Measurements from ENCODE around the gene COA3.

COA3 gene

GRCh38 chr17:42804918-42805367 is 6.4 kb upstream of the COA3 start:
- in situ Hi-C loops (cut with HindIII; ENCODE audit: low pct_unique_long_range_greater_than_20kb, low sequenced_read_pairs), result no loop called here
- TF ChIP-seq JUND (IDR thresholded peaks at IDR 0.05; ENCODE audit: low read depth), result no peak
- DNase-seq (ENCODE audit: low read depth in 1 of 2, low spot score in 1 of 2), result peak; percentile 48 to 97

GRCh38 chr17:42803074-42803883 is 4.8 kb upstream of the COA3 start:
- TF ChIP-seq JUND (IDR thresholded peaks at IDR 0.05; ENCODE audit: low read depth), result no peak
- in situ Hi-C loops (cut with HindIII; ENCODE audit: low pct_unique_long_range_greater_than_20kb, low sequenced_read_pairs), result no loop called here
- peak in 1 of 2 experiments; percentile 58 for DNase-seq (ENCODE audit: low read depth in 1 of 2, low spot score in 1 of 2)

- in situ Hi-C loops (cut with HindIII; ENCODE audit: low pct_unique_long_range_greater_than_20kb, low sequenced_read_pairs), result no loop called here
- no peak for DNase-seq (ENCODE audit: low read depth in 1 of 2, low spot score in 1 of 2)
- TF ChIP-seq JUND (IDR thresholded peaks at IDR 0.05; ENCODE audit: low read depth), result no peak
These were observed 507 bp downstream of the COA3 start for GRCh38 chr17:42798011-42798382.

- in situ Hi-C loops (cut with HindIII; ENCODE audit: low pct_unique_long_range_greater_than_20kb, low sequenced_read_pairs), result no loop called here
- DNase-seq (ENCODE audit: low read depth in 1 of 2, low spot score in 1 of 2), result no peak
- no peak for TF ChIP-seq JUND (IDR thresholded peaks at IDR 0.05; ENCODE audit: low read depth)
These were observed 1.2 kb downstream of the COA3 start for GRCh38 chr17:42797067-42798007.

- DNase-seq (ENCODE audit: low read depth in 1 of 2, low spot score in 1 of 2), result no peak
- TF ChIP-seq JUND (IDR thresholded peaks at IDR 0.05; ENCODE audit: low read depth), result no peak
- in situ Hi-C loops (cut with HindIII; ENCODE audit: low pct_unique_long_range_greater_than_20kb, low sequenced_read_pairs), result no loop called here
These were observed 2.3 kb downstream of the COA3 start for GRCh38 chr17:42796066-42796758.

- TF ChIP-seq JUND (IDR thresholded peaks at IDR 0.05; ENCODE audit: low read depth), result no peak
- in situ Hi-C loops (cut with HindIII; ENCODE audit: low pct_unique_long_range_greater_than_20kb, low sequenced_read_pairs), result no loop called here
- DNase-seq (ENCODE audit: low read depth in 1 of 2, low spot score in 1 of 2), result no peak
These were observed 3.0 kb downstream of the COA3 start for GRCh38 chr17:42795465-42795864.

- TF ChIP-seq JUND (IDR thresholded peaks at IDR 0.05; ENCODE audit: low read depth), result no peak
- no peak for DNase-seq (ENCODE audit: low read depth in 1 of 2, low spot score in 1 of 2)
- in situ Hi-C loops (cut with HindIII; ENCODE audit: low pct_unique_long_range_greater_than_20kb, low sequenced_read_pairs), result no loop called here
These were observed 3.4 kb downstream of the COA3 start for GRCh38 chr17:42795061-42795460.

- no peak for DNase-seq (ENCODE audit: low read depth in 1 of 2, low spot score in 1 of 2)
- TF ChIP-seq JUND (IDR thresholded peaks at IDR 0.05; ENCODE audit: low read depth), result no peak
- in situ Hi-C loops (cut with HindIII; ENCODE audit: low pct_unique_long_range_greater_than_20kb, low sequenced_read_pairs), result no loop called here
These were observed 6.0 kb downstream of the COA3 start for GRCh38 chr17:42792545-42792944.

- no peak for TF ChIP-seq JUND (IDR thresholded peaks at IDR 0.05; ENCODE audit: low read depth)
- DNase-seq (ENCODE audit: low read depth in 1 of 2, low spot score in 1 of 2), result no peak
- in situ Hi-C loops (cut with HindIII; ENCODE audit: low pct_unique_long_range_greater_than_20kb, low sequenced_read_pairs), result no loop called here
These were observed 6.6 kb downstream of the COA3 start for GRCh38 chr17:42791948-42792347.

GRCh38 chr17:42787266-42787665 is 11.2 kb downstream of the COA3 start:
- in situ Hi-C loops (cut with HindIII; ENCODE audit: low pct_unique_long_range_greater_than_20kb, low sequenced_read_pairs), result no loop called here
- no peak for TF ChIP-seq JUND (IDR thresholded peaks at IDR 0.05; ENCODE audit: low read depth)
- DNase-seq (ENCODE audit: low read depth in 1 of 2, low spot score in 1 of 2), result no peak

- DNase-seq (ENCODE audit: low read depth in 1 of 2, low spot score in 1 of 2), result no peak
- in situ Hi-C loops (cut with HindIII; ENCODE audit: low pct_unique_long_range_greater_than_20kb, low sequenced_read_pairs), result no loop called here
- TF ChIP-seq JUND (IDR thresholded peaks at IDR 0.05; ENCODE audit: low read depth), result no peak
These were observed 13.5 kb downstream of the COA3 start for GRCh38 chr17:42784811-42785592.

GRCh38 chr17:42784409-42784808 is 14.1 kb downstream of the COA3 start:
- no peak for DNase-seq (ENCODE audit: low read depth in 1 of 2, low spot score in 1 of 2)
- in situ Hi-C loops (cut with HindIII; ENCODE audit: low pct_unique_long_range_greater_than_20kb, low sequenced_read_pairs), result no loop called here
- TF ChIP-seq JUND (IDR thresholded peaks at IDR 0.05; ENCODE audit: low read depth), result no peak
